ENCODE results near the gene BHLHA15.

DNA sequence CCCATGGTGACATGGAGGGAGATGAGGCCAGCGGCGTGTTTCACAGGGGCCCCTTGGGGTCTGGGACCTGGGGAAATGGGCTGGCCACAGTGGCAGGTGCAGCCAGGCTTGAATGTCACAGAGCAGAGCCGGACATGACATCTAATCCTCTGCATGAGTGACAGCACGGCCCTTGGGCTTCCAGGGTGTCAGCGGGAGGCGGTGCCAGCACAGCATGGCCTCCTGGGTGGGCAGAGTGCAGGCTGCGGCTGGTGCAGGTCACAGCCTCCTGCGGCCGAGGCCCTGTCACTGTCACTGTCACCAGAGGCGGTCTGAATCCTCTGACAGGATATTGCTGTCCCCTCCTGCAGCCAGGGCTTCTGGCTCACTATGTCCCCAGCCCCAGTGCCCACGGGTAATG, 18.2 kb downstream of the BHLHA15 start:
- TF ChIP-seq, protein P1, sequence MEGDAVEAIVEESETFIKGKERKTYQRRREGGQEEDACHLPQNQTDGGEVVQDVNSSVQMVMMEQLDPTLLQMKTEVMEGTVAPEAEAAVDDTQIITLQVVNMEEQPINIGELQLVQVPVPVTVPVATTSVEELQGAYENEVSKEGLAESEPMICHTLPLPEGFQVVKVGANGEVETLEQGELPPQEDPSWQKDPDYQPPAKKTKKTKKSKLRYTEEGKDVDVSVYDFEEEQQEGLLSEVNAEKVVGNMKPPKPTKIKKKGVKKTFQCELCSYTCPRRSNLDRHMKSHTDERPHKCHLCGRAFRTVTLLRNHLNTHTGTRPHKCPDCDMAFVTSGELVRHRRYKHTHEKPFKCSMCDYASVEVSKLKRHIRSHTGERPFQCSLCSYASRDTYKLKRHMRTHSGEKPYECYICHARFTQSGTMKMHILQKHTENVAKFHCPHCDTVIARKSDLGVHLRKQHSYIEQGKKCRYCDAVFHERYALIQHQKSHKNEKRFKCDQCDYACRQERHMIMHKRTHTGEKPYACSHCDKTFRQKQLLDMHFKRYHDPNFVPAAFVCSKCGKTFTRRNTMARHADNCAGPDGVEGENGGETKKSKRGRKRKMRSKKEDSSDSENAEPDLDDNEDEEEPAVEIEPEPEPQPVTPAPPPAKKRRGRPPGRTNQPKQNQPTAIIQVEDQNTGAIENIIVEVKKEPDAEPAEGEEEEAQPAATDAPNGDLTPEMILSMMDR (IDR thresholded peaks at IDR 0.05) = no peak
- TF ChIP-seq ZFX (IDR thresholded peaks at IDR 0.05; ENCODE audit: borderline replicate concordance) = no peak

Data from 22Rv1 (cell line).